GM10847 (cell line): ENCODE results near the gene SLC10A3.

Source experiments
- POLR2A ChIP-seq: IDR thresholded peaks from 2 replicates; pipeline ENCODE4 v1.6.1; 2011; ENCODE audit not compliant: insufficient read length; ENCODE audit errors: extremely low read depth

Gene SLC10A3

DNA sequence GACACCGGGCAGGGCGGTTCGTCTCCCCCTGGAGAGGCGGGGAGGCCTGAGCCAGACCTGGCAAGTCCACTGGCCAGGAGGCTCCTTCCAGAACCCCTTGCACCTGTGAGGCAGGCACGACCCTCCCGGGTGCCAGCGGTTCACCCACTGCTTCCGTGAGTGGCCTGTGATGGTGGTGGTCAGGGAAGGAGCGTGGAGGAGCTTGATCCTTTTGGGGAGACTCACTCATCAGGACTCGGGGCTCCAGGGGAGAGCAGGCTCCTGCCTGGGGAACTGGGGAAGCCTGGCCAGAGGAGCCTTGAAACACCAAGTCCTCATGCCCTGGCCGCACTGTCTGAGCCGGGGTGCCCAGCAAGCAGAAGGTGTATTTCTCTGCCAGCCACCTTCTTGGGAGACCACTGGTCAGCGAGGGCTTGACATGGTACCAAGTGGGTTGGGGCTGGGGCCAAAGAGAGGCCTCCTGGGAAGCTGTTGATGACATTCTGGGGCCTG lies 45.6 kb downstream of the SLC10A3 start:
- TF ChIP-seq POLR2A, result no peak

- TF ChIP-seq POLR2A, result no peak
Measured at GRCh38 chrX:154443992-154444754, 46.3 kb downstream of the SLC10A3 start, which contains the start of gene FAM50A. Gene FAM50A (plus strand): TSS chrX:154444141. CDS start chrX:154444236, 95 bp downstream.

DNA sequence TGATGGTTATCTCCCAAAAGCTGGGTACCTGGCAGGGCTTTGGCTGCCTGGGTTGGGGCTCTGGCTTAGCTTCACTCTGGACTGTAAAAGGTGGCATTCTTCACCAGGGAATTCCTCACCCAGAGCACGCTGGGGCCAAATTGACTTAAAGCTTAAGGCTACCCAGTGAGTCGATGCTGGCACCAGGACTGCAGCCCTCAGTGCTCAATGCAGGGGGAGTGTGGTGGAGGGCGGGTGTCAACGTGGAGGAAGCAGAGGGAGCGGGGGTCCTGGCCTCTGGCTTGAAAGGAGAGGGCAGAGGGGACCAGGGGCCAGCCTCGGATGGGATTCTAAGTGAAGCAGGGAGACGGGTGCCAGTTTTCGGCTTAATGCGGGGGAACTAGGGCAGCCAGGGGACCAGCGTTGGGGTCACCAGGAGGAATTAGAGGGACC lies 46.9 kb downstream of the SLC10A3 start:
- TF ChIP-seq POLR2A, result no peak

DNA sequence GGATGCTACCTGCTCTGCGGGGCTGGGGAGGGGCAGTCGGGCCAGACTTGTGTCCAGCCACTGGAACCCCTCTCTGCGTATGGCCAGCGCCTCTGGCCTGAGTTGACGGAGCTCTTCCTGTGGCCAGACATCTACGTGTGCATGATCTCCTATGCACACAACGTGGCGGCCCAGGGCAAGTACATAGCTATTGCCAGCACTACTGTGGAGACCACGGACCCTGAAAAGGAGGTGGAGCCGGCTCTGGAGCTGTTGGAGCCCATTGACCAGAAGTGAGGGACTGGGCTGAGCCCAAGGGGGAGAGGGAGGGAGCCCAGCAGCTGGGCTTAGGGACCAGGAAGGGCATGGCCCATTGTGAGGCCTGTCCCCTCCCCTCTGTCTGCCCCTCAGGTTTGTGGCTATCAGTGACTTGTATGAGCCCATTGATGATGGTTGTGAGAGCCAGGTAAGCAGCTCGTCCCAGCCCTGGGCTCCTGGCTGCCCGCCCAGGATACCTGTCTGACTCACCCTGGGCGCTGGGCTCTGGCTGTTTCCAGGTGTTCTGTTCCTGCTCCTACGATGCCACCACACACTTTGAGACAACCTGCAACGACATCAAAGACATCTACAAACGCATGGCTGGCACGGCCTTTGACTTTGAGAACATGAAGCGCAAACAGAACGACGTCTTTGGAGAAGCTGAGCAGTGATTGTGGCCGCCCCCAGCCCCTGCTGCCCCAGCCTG lies 48.3 kb downstream of the SLC10A3 start:
- no peak for TF ChIP-seq POLR2A

DNA sequence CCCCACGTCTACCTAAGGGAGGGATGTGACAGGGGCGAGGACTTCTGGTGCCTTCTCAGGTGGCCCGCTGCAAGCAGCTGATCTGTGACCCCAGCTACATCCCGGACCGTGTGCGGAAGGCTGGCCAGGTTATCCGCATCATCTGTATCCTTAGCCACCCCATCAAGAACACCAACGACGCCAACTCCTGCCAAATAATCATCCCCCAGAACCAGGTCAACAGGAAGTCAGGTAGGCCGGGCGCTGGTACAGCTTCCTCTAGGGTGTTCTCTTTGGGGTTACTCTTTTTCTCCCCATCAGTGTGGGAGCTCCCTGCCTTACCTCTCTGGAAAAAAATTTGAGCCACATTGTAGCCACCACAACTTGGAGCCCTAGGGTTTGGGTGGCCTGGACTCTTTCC lies 48.9 kb downstream of the SLC10A3 start:
- no peak for TF ChIP-seq POLR2A

- TF ChIP-seq POLR2A, result no peak
Measured at GRCh38 chrX:154440623-154441357, 49.6 kb downstream of the SLC10A3 start.

- no peak for TF ChIP-seq POLR2A
Measured at GRCh38 chrX:154439841-154440240, 50.6 kb downstream of the SLC10A3 start.

GRCh38 chrX:154437971-154438893 lies 52.2 kb downstream of the SLC10A3 start:
- no peak for TF ChIP-seq POLR2A
